HG03196 (cell line): ENCODE results near the gene SEMA3E.
"Not testable (repeated sequence)": the region's sequence is repeated elsewhere in the genome, so short reads cannot be mapped to it uniquely, and the experiment has no call there.

ENCODE experiments used
- ATAC-seq: cut with Tn5 transposase; IDR thresholded peaks from one replicate; pipeline ENCODE4 v1.9.1; 2021; ENCODE audit not compliant: unreplicated experiment

The SEMA3E gene

GRCh38 chr7:83457022-83457892, 191.7 kb downstream of the SEMA3E start:
- no peak for ATAC-seq

GRCh38 chr7:83456413-83456812, 192.5 kb downstream of the SEMA3E start:
- no peak for ATAC-seq

GRCh38 chr7:83455612-83456011, 193.3 kb downstream of the SEMA3E start:
- ATAC-seq, result no peak

GRCh38 chr7:83452256-83452655, 196.7 kb downstream of the SEMA3E start:
- ATAC-seq, result no peak

- ATAC-seq, result no peak
Measured at GRCh38 chr7:83451501-83452045, 197.4 kb downstream of the SEMA3E start.

- ATAC-seq, result no peak
Measured at GRCh38 chr7:83449781-83450180, 199.2 kb downstream of the SEMA3E start.

- no peak for ATAC-seq
Measured at GRCh38 chr7:83447681-83448080, 201.3 kb downstream of the SEMA3E start.

- no peak for ATAC-seq
Measured at GRCh38 chr7:83446102-83446669, 202.8 kb downstream of the SEMA3E start.

GRCh38 chr7:83442911-83443310, 206.0 kb downstream of the SEMA3E start:
- no peak for ATAC-seq

- ATAC-seq, result no peak
Measured at GRCh38 chr7:83439026-83439425, 209.9 kb downstream of the SEMA3E start.

- not testable (repeated sequence) for ATAC-seq
Measured at GRCh38 chr7:83430289-83430688, 218.7 kb downstream of the SEMA3E start.

GRCh38 chr7:83429493-83429892, 219.4 kb downstream of the SEMA3E start:
- no peak for ATAC-seq

- no peak for ATAC-seq
Measured at GRCh38 chr7:83427884-83428283, 221.1 kb downstream of the SEMA3E start.

GRCh38 chr7:83426325-83426724, 222.6 kb downstream of the SEMA3E start:
- no peak for ATAC-seq

GRCh38 chr7:83419013-83419412, 229.9 kb downstream of the SEMA3E start:
- ATAC-seq, result no peak

GRCh38 chr7:83415840-83416239, 233.1 kb downstream of the SEMA3E start:
- no peak for ATAC-seq

GRCh38 chr7:83414947-83415346, 234.0 kb downstream of the SEMA3E start:
- ATAC-seq, result no peak

GRCh38 chr7:83413831-83414230, 235.1 kb downstream of the SEMA3E start:
- no peak for ATAC-seq

- no peak for ATAC-seq
Measured at GRCh38 chr7:83413424-83413823, 235.5 kb downstream of the SEMA3E start.

GRCh38 chr7:83410989-83411591, 237.8 kb downstream of the SEMA3E start:
- no peak for ATAC-seq

- no peak for ATAC-seq
Measured at GRCh38 chr7:83394776-83395175, 254.2 kb downstream of the SEMA3E start.

- no peak for ATAC-seq
Measured at GRCh38 chr7:83388436-83388835, 260.5 kb downstream of the SEMA3E start.
